ES-I3 (cell line): ENCODE data around the gene TBC1D8B.

Source experiments
- H3K36me3 ChIP-seq: 2 replicates; pipeline ENCODE4 v1.6.1; 2013; ENCODE audit warnings: mild to moderate bottlenecking, low read length, control low read depth, moderate library complexity; ENCODE audit not compliant: insufficient read depth
- H3K4me1 ChIP-seq: 2 replicates; pipeline ENCODE4 v1.6.1; 2013; ENCODE audit warnings: mild to moderate bottlenecking, control low read depth, low read length; ENCODE audit not compliant: insufficient read depth
- H3K9ac ChIP-seq: 2 replicates; pipeline ENCODE4 v1.6.1; 2013; ENCODE audit warnings: low read depth, mild to moderate bottlenecking, low read length, moderate library complexity
- H3K9me3 ChIP-seq: 2 replicates; pipeline ENCODE4 v1.6.1; 2013; ENCODE audit warnings: mild to moderate bottlenecking, low read length, moderate library complexity; ENCODE audit not compliant: control insufficient read depth, insufficient read depth

Gene TBC1D8B

DNA sequence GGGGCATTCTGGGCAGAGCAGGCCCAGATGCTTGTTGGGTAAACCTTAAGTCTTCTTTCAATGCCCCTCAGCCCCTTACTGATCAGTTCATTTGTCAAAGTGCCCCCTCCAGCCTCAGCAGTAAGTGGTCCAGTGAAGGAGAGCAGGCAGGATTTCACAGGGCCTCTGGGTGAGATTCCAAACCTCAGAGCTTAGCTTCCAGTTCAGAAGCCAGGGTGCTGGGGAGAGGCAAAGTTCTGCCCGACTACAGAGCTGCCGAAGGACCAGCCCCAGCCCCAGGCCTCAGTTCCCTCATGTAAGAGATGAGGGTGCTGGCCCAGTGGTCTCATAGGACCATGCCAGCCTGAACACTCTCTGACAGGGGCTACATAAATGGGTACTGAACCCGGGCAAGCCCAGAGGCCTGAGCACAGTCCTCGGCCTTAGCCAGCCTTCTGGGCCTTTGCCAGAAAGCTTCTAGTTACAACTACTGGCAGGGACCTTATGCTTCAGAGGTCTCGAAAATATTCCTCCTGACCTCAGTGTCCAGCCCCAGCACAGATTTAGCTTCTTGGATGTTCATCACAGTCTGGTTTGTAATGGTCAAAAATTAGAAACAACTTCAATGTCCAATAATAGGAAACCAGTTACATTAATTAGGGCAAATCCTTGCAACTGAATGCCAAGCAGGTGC lies 101.5 kb downstream of the TBC1D8B start:
- H3K9ac ChIP-seq = no peak overlapping the region
- H3K9me3 ChIP-seq = no peaks in the 10 kb centered on the region
- H3K36me3 ChIP-seq = no peaks in the 10 kb centered on the region
- no peaks in the 10 kb centered on the region for H3K4me1 ChIP-seq

DNA sequence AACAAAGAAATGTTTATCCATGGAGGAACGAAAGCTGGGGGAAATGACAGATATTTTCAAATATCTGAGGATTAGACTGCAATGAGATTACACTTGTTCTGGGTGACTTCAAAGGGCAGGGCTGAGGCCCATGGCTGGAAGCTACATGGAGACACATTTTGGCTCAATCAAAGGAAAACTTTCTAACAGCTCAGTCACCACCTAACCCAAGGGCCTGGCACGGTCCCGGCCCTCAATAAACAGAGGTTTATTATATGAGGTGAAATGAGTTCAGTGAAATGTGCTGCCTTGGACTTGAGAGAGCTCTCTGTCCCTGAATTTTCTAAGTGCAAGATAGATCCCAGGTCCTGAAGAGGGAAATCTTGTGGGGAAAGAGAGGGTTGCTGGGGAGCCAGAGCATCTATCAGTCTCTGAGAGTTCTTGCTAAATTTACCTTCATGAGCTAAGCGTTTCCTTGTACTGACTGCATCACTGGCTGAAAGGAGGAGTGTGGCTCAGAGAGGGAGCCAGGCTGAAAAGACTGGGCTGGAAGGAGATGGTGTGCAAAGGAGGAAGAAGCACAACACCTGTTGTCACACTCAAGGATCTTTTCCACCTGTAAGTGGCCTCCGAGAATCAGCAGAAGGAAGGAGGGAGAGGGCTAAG lies 102.7 kb downstream of the TBC1D8B start:
- no peak overlapping the region for H3K9ac ChIP-seq
- H3K36me3 ChIP-seq = no peaks in the 10 kb centered on the region
- no peaks in the 10 kb centered on the region for H3K9me3 ChIP-seq
- H3K4me1 ChIP-seq = no peaks in the 10 kb centered on the region

DNA sequence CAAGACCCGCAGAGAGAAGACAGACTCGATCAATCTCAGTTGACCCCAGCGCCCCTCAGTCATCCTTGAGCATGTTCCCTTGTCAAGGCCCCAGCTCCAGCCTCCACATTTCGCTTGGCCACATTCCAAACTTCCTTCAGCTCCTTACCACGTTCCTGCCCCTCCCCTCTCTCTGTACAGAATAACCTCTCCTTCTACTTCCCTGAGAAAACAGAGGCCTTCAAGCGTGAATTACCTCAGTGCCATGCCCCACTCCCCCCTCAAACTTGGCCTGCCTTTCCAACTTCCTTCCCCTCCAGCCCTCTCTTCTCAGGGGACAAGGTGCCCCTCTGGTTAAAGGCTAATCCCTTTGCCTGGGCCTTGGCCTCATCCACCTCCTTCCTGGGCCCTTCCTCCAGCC lies 103.9 kb downstream of the TBC1D8B start:
- no peak overlapping the region for H3K9ac ChIP-seq
- H3K9me3 ChIP-seq = no peaks in the 10 kb centered on the region
- no peaks in the 10 kb centered on the region for H3K4me1 ChIP-seq
- no peaks in the 10 kb centered on the region for H3K36me3 ChIP-seq

DNA sequence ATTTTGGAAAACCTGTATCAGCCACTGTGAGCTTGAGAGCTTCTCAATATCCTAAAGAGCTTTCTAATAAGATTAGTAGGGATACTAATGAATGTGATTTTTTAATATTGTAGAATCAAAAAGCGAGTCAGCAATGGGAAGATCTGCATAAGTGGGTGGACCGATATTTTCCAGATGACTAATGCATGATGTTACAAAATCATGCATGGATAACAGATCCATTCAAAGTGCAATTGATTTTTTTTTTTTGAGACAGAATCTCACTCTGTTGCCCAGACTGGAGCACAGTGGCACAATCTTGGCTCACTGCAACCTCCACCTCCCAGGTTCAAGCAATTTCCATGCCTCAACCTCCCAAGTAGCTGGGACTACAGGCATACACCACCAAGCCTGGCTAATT lies 110.4 kb downstream of the TBC1D8B start:
- Histone ChIP-seq H3K36me3 (no peaks in the 10 kb centered on the region), H3K9ac (no peak overlapping the region), H3K4me1 (no peaks in the 10 kb centered on the region), H3K9me3 (no peaks in the 10 kb centered on the region)

DNA sequence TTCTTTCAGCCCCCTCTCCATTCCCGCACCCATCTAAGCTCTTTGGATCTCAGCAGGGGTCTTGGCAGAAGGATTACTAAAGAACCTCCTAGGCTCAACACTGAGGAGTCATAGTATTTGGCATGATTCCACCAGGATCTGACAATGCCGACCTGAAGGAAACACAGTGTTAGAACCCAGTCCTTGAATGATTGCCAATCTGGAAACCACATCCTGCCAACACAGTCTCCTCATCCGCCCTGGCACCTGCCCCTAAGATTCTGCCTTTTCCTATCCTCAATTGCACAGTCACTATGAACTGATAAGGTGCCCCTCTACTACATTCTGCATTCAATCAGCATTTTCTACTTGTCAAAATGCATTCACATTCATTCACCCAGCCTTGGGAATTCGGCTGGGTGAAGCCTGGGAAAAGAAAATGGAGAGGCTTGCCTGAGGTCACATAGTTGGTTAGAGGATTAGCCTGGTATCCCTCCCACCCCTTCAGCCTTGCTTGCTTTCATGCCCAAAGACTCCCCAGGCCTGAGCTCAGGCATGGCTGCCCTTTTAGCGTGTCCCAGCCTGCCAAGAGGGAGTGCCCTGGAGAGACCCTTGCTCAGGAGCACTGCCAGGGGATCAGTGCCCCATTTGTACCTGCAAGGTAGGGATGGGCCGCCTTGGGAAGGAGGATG lies 115.5 kb downstream of the TBC1D8B start:
- H3K4me1 ChIP-seq = peaks cover 15% of the 10 kb centered on the region
- no peak overlapping the region for H3K9ac ChIP-seq

DNA sequence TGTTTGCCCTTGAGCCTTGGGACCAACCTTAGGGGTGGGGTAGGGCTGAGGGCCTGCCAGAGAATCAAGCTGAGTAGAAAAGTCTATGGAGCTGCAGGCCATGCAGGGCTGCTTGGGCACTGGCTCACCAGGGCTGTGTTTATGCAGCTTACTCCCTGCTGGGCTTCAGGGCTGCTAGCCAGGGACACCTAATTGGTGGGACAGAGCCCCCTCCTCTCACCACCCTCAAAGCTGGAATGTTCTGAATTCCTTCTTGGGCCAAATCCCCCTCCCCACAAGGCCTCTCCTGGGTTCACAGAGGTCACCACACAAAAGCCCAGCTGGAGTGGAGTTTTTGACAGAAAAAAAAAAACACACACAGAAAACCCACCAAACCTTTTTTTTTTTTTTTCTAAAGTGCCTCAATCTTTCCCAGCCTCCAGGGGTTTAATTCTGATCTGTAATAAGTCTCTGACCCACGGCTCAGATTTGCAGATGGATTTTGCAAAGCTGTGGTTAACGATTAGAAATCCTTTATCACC lies 117.5 kb downstream of the TBC1D8B start, which contains the start of gene CLDN2:
TSS of gene CLDN2 (plus strand) at position 471 of the 521 bp plus-strand sequence. CDS start 7,827 bp downstream, outside the sequence.
- peaks cover 15% of the 10 kb centered on the region for H3K4me1 ChIP-seq
- H3K9ac ChIP-seq = peak within 1 kb of the TSS; percentile 8; the same call in 1 of the 2 replicates
- no peaks in the 10 kb centered on the region for H3K36me3 ChIP-seq
- no peaks in the 10 kb centered on the region for H3K9me3 ChIP-seq

More for the DNA sequence above, 115.5 kb downstream of the TBC1D8B start:
- Histone ChIP-seq H3K9me3 (no peaks in the 10 kb centered on the region), H3K36me3 (no peaks in the 10 kb centered on the region)

DNA sequence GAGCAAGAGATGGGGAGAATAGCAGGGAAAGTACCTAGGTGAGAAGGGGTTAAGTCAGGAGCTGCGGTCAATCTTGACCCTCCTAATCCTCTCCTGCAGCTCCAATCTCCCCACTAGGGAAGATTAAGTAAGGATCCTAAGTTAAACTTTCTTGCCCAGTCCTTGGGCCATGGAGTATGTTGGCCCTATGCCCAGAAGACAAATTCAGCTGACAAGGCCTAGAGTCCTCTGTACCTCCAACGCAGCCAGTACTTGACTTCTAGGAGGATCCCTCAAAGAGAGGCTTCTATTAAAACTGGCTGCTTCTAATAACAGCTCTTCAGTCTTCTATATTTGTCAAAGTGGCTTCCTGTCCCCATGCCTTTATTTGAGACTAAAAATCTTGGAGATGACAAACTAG lies 119.2 kb downstream of the TBC1D8B start:
- Histone ChIP-seq H3K4me1 (peaks cover 15% of the 10 kb centered on the region), H3K9ac (no peak overlapping the region), H3K36me3 (no peaks in the 10 kb centered on the region), H3K9me3 (no peaks in the 10 kb centered on the region)
